Measurements from ENCODE around the gene HOXD10.

HOXD10 gene

DNA sequence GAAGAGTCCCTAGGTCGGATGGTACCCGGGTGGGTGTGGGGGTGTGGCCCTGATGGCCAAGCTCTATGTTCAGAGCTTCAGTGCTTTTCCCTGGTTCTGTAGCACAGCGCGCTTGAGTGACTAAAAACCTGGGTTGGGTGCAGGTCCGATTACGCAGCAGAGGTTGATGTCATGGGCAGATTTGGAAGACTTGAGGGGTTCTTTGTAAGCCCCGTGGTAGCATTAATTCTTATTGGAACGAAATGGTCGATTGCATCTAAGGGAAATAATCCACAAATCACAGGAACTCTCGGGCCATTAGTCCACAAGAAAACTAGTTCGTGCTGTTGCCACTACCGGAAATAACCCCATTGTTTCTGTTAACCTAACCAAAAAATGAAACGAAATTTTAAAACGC, 21.9 kb downstream of the HOXD10 start:
- Histone ChIP-seq H3K27ac (no peak overlapping the region), H3K4me3 (ENCODE audit: low read depth, low read length) (no peak overlapping the region)
- DNase-seq, result no peak

DNA sequence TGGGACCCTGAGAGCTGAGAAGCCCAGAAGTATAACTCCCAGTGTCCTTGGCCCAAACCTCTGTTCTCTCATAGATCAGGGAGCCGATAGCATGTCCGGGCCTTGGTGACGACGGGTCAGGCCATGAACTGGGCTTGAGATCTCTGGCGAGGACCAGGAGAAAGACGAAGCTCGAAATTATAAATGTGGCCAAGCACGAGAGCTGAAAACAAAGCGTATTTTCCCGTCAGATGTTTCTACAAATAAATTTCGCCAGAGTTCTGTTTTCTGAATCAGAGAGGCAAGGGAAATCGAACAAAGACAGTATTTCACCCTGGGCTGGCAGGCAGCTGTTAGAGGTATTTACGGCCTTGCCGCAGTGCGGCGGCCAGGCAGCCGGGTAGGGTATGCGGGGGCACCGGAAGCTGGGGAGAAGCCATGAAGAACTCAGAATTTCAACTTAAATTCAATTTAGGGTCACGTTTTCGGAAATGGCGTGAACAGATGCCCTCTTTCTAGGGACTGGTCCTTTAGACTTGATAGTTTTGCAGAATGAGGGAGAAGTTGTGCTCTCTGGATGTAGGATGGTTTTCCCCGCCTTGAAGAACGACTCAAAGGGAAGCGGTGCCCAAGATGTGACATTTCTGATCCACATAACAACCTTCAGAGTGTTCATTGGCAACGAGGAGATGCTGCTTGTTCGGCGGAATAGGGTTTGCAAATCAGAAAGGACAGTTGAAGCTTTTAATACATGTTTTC, 22.5 kb downstream of the HOXD10 start:
- Histone ChIP-seq H3K27ac (no peak overlapping the region), H3K27me3 (ENCODE audit: insufficient read depth, low read depth, severe bottlenecking) (peaks cover 98% of the 10 kb centered on the region)
- no peak for TF ChIP-seq CTCF (IDR thresholded peaks at IDR 0.05; ENCODE audit: low read depth, low read length)

More for the DNA sequence above, 21.9 kb downstream of the HOXD10 start:
- no peak for TF ChIP-seq CTCF (IDR thresholded peaks at IDR 0.05; ENCODE audit: low read depth, low read length)
- no peaks in the 10 kb centered on the region for H3K36me3 ChIP-seq
- H3K27me3 ChIP-seq (ENCODE audit: insufficient read depth, low read depth, severe bottlenecking), result peaks cover 98% of the 10 kb centered on the region
- no peaks in the 10 kb centered on the region for H3K9me3 ChIP-seq (ENCODE audit: severe bottlenecking)

DNA sequence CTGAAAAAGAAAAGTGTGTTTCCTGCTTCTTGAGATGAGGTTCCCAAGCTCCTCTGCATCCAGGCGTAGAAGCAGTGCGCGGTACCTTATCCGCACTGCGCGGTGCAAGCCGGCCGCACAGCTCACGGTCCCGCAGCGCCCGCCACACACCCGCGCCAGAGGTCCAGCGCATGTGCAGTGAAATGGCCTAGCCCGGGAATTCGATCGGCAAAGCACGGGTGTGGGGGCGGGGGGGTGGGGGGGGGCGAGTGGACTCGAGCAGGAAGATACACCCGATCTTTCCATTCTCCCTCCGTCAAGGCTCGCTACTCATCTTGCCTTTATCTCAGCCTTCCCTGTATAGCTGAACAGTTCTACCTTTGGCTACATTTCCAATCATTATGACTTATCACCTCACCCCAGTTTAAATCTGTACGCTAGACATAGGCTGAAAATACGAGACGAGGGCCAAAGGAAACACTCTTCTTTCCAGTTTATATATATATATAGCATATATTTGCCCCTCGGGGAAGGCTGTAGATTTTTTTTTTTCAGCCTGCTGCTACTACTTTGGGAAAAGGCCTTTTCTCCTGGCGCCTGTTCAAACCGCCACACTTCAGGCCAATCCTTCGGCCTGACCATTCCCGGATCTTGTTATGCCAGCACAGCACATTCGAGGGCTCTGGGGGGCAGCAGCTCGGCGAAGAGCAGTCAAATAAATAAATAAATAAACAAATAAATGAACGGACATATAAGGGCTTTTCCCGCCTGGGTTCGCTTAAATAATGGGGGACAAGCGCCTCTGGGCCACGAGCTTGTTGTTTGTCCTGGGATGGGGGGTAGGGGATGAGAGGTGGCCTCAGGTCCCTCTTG, 23.3 kb downstream of the HOXD10 start:
- Histone ChIP-seq H3K4me3 (ENCODE audit: low read depth, low read length) (peak overlapping the region; percentile 51), H3K9me3 (ENCODE audit: severe bottlenecking) (no peaks in the 10 kb centered on the region), H3K27me3 (ENCODE audit: insufficient read depth, low read depth, severe bottlenecking) (peaks cover 97% of the 10 kb centered on the region), H3K27ac (no peak overlapping the region), H3K36me3 (no peaks in the 10 kb centered on the region)
- DNase-seq, result no peak
- no peak for TF ChIP-seq CTCF (IDR thresholded peaks at IDR 0.05; ENCODE audit: low read depth, low read length)

More for the DNA sequence above, 22.5 kb downstream of the HOXD10 start:
- no peak for DNase-seq
- H3K4me3 ChIP-seq (ENCODE audit: low read depth, low read length), result no peak overlapping the region
- H3K9me3 ChIP-seq (ENCODE audit: severe bottlenecking), result no peaks in the 10 kb centered on the region
- H3K36me3 ChIP-seq, result no peaks in the 10 kb centered on the region

DNA sequence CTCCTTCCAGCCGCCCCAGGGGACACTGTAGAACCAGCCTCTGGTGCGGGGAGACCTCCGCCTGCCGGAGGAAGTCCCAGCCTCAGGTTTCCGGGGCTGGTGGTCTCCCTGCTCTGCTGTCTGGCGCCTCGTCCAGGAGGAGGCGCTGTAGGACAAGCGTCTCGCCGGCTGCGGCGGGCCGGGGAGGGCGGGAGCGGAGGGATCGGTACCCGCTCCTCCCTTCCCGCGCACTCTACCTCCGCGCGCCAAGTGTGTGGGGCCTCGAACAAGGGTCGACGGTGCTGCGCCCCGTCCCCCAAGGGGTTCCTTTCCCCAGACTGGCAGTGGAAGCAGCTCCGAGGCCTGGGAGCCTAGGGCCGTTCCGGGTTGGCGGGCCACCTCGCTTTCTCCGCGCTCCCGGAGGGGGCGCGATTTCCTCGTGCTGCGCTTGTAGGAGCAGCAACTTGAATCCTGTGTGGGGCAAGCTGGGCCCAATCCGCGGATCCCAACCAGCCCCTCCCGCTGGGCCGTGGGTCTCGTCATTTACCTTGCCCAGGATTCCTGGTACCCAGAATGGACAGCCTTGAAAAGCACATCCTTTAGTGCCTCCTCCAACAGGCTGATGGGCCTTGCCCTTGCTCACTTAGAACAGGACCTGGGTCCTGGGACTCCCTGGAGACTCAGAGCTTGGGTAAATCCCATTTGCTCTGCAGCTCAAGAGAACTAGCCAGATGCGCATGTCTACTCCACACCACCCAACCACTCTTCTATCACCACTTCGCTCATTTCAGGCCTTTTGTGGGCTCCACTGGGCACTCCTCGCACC, 24.1 kb downstream of the HOXD10 start:
- TF ChIP-seq CTCF (IDR thresholded peaks at IDR 0.05; ENCODE audit: low read depth, low read length), result peak; percentile 86
- DNase-seq, result peak; percentile 74
- Histone ChIP-seq H3K27ac (peak overlapping the region; percentile 52), H3K4me3 (ENCODE audit: low read depth, low read length) (peak overlapping the region; percentile 51), H3K27me3 (ENCODE audit: insufficient read depth, low read depth, severe bottlenecking) (peaks cover 97% of the 10 kb centered on the region), H3K36me3 (no peaks in the 10 kb centered on the region), H3K9me3 (ENCODE audit: severe bottlenecking) (no peaks in the 10 kb centered on the region)

GRCh38 chr2:176142281-176142680, 25.7 kb downstream of the HOXD10 start:
- H3K27ac ChIP-seq, result no peak overlapping the region
- H3K36me3 ChIP-seq, result no peaks in the 10 kb centered on the region
- H3K9me3 ChIP-seq (ENCODE audit: severe bottlenecking), result no peaks in the 10 kb centered on the region
- DNase-seq, result no peak
- H3K27me3 ChIP-seq (ENCODE audit: insufficient read depth, low read depth, severe bottlenecking), result peaks cover 97% of the 10 kb centered on the region
- H3K4me3 ChIP-seq (ENCODE audit: low read depth, low read length), result no peak overlapping the region
- TF ChIP-seq CTCF (IDR thresholded peaks at IDR 0.05; ENCODE audit: low read depth, low read length), result no peak
